Lower leg skin (tissue), 4 donors: ENCODE data around the gene DDR1. TPM values are rescaled to one million over a fixed set of nuclear protein-coding genes. Genes with fewer than 3 reads are reported as not detected.

Source experiments
- DNase-seq, 2 donors: peaks; one replicate each; pipeline ENCODE4 v3.0.0-alpha.2; 2019; ENCODE audit warnings: low spot score in 2 of 2
- H3K4me3 ChIP-seq: fragments of 200-600 bp; sonication (generic); 2 replicates; pipeline ENCODE4 v1.5.1; 2017; ENCODE audit warnings: mild to moderate bottlenecking, low read depth; ENCODE audit not compliant: poor library complexity, severe bottlenecking
- CTCF ChIP-seq, 3 donors: fragments of 450-650 bp; IDR thresholded peaks; one replicate each; pipeline ENCODE4 v1.5.1; 2016; ENCODE audit warnings: antibody characterized with exemption in 3 of 3, mild to moderate bottlenecking in 3 of 3, moderate library complexity in 2 of 3
- POLR2A ChIP-seq, 2 donors: fragments of 450-650 bp; IDR thresholded peaks; one replicate each; pipeline ENCODE4 v1.6.1; 2016 to 2017; ENCODE audit warnings: antibody characterized with exemption in 2 of 2, mild to moderate bottlenecking in 1 of 2, moderate library complexity in 1 of 2
- WGBS, 2 donors: methylation state at CpG; one replicate each; pipeline ENCODE4 v1.1.5; 2018; 5-methylcytosine and 5-hydroxymethylcytosine counted together
- intact Hi-C: fragments of 100-400 bp; cut with DNase I; formaldehyde crosslinking; loops from one replicate; pipeline ENCODE4 v1.15.0; 2023; ENCODE audit warnings: low total_unique reads
- total RNA-seq, 4 donors: library from RNA; depleted of rRNA; stranded (reverse); fragments of >200 nt; gene quantifications; one replicate each; pipeline ENCODE4 v1.1.0, GENCODE V29; 2016

The DDR1 gene
- total RNA-seq, 4 donors from 2014 or later, result 140 to 221 (median 194) TPM

- 86 to 89% methylated on average over 18 to 21 of the region's 21 CpGs for WGBS, 2 donors
- peak in 1 of 2 donors; percentile 67 for DNase-seq
- no peak overlapping the region for H3K4me3 ChIP-seq
- TF ChIP-seq POLR2A (IDR thresholded peaks at IDR 0.05) (no peak), CTCF (IDR thresholded peaks at IDR 0.05) (no peak)
- intact Hi-C loops, result no loop called here
Observed at GRCh38 chr6:30891816-30892538, 7.7 kb downstream of the DDR1 start.

GRCh38 chr6:30893001-30893591 lies 8.8 kb downstream of the DDR1 start:
- H3K4me3 ChIP-seq, result no peak overlapping the region
- peak in 1 of 2 donors; percentile 63 for DNase-seq
- intact Hi-C loops, result no loop called here
- WGBS, 2 donors, result 82 to 91% methylated on average over 7 to 16 of the region's 16 CpGs
- TF ChIP-seq CTCF (IDR thresholded peaks at IDR 0.05), result no peak
- no peak for TF ChIP-seq POLR2A (IDR thresholded peaks at IDR 0.05)

GRCh38 chr6:30893666-30894065 lies 9.3 kb downstream of the DDR1 start:
- 87 to 96% methylated on average over 8 of the region's 8 CpGs for WGBS, 2 donors

GRCh38 chr6:30894381-30894780 lies 10.1 kb downstream of the DDR1 start:
- no peak for DNase-seq
- no peak overlapping the region for H3K4me3 ChIP-seq
- intact Hi-C loops, result no loop called here
- TF ChIP-seq POLR2A (IDR thresholded peaks at IDR 0.05), result no peak
- TF ChIP-seq CTCF (IDR thresholded peaks at IDR 0.05), result no peak
- 84 to 85% methylated on average over 12 of the region's 12 CpGs for WGBS, 2 donors

More at GRCh38 chr6:30893666-30894065, 9.3 kb downstream of the DDR1 start:
- intact Hi-C loops, result no loop called here
- no peak for DNase-seq
- no peak overlapping the region for H3K4me3 ChIP-seq
- TF ChIP-seq POLR2A (IDR thresholded peaks at IDR 0.05) (no peak), CTCF (IDR thresholded peaks at IDR 0.05) (no peak)

GRCh38 chr6:30894935-30895334 lies 10.6 kb downstream of the DDR1 start:
- no peak for DNase-seq
- no peak overlapping the region for H3K4me3 ChIP-seq
- no peak for TF ChIP-seq POLR2A (IDR thresholded peaks at IDR 0.05)
- TF ChIP-seq CTCF (IDR thresholded peaks at IDR 0.05), result no peak
- intact Hi-C loops, result no loop called here
- WGBS, 2 donors, result 91 to 93% methylated on average over 3 of the region's 3 CpGs
